B cell (primary cell): Measurements from ENCODE around the gene CATSPERD.

Source experiments
- CTCF ChIP-seq: fragments of 200-600 bp; IDR thresholded peaks from one replicate; pipeline ENCODE4 v1.8.0; 2022; ENCODE audit warnings: antibody characterized with exemption, mild to moderate bottlenecking
- EZH2 ChIP-seq: IDR thresholded peaks from 2 replicates; pipeline ENCODE4 v1.6.1; 2012; ENCODE audit warnings: borderline replicate concordance, low read depth, mild to moderate bottlenecking, moderate library complexity, low read length; ENCODE audit not compliant: insufficient read depth, poor library complexity, severe bottlenecking

- TF ChIP-seq CTCF (no peak), EZH2 (no peak)
These were observed 72.8 kb downstream of the CATSPERD start for GRCh38 chr19:5793188-5793587.
